BLaER1 (cell line): ENCODE data around the gene MAPT.
"Not testable (repeated sequence)": the region's sequence is repeated elsewhere in the genome, so short reads cannot be mapped to it uniquely, and the experiment has no call there.

Experiments
- H3K27ac ChIP-seq: shearing (Covaris generic); formaldehyde crosslinking; 2 replicates; pipeline ENCODE4 v1.8.1; 2022
- H3K27me3 ChIP-seq: shearing (Covaris generic); formaldehyde crosslinking; 2 replicates; pipeline ENCODE4 v1.8.1; 2022
- H3K36me3 ChIP-seq: shearing (Covaris generic); formaldehyde crosslinking; 2 replicates; pipeline ENCODE4 v1.8.1; 2022
- H3K4me1 ChIP-seq: shearing (Covaris generic); formaldehyde crosslinking; 2 replicates; pipeline ENCODE4 v1.8.1; 2022
- H3K4me2 ChIP-seq: shearing (Covaris generic); formaldehyde crosslinking; 2 replicates; pipeline ENCODE4 v1.8.1; 2022
- H3K4me3 ChIP-seq: shearing (Covaris generic); formaldehyde crosslinking; 2 replicates; pipeline ENCODE4 v1.8.1; 2022
- H3K9ac ChIP-seq: shearing (Covaris generic); formaldehyde crosslinking; 2 replicates; pipeline ENCODE4 v1.8.1; 2022
- H3K9me3 ChIP-seq: shearing (Covaris generic); formaldehyde crosslinking; 2 replicates; pipeline ENCODE4 v1.8.1; 2022
- H4K20me1 ChIP-seq: shearing (Covaris generic); formaldehyde crosslinking; 2 replicates; pipeline ENCODE4 v1.8.1; 2022
- Cebpa-rat ChIP-seq: shearing (Covaris generic); IDR thresholded peaks from 2 replicates; pipeline ENCODE4 v1.8.1; 2022

The MAPT gene

GRCh38 chr17:46007461-46007965, 113.2 kb downstream of the MAPT start:
- Histone ChIP-seq H3K9me3 (no peaks in the 10 kb centered on the region), H4K20me1 (no peaks in the 10 kb centered on the region), H3K4me2 (peak overlapping the region; percentile 32), H3K9ac (no peak overlapping the region), H3K36me3 (no peaks in the 10 kb centered on the region), H3K4me1 (peaks cover 26% of the 10 kb centered on the region), H3K27me3 (no peaks in the 10 kb centered on the region), H3K4me3 (no peak overlapping the region), H3K27ac (no peak overlapping the region)
- TF ChIP-seq Cebpa-rat: no peak

GRCh38 chr17:46008591-46008990, 114.2 kb downstream of the MAPT start:
- peaks cover 26% of the 10 kb centered on the region for H3K4me1 ChIP-seq
- no peaks in the 10 kb centered on the region for H3K27me3 ChIP-seq
- H4K20me1 ChIP-seq: no peaks in the 10 kb centered on the region
- H3K4me2 ChIP-seq: no peak overlapping the region
- H3K9ac ChIP-seq: no peak overlapping the region
- H3K4me3 ChIP-seq: no peak overlapping the region
- H3K27ac ChIP-seq: no peak overlapping the region
- no peaks in the 10 kb centered on the region for H3K9me3 ChIP-seq
- H3K36me3 ChIP-seq: no peaks in the 10 kb centered on the region
- no peak for TF ChIP-seq Cebpa-rat

GRCh38 chr17:46009681-46010596, 115.6 kb downstream of the MAPT start:
- H4K20me1 ChIP-seq: no peaks in the 10 kb centered on the region
- H3K27ac ChIP-seq: no peak overlapping the region
- no peak for TF ChIP-seq Cebpa-rat
- H3K27me3 ChIP-seq: no peaks in the 10 kb centered on the region
- no peaks in the 10 kb centered on the region for H3K9me3 ChIP-seq
- no peak overlapping the region for H3K4me3 ChIP-seq
- peak overlapping the region; percentile 14; the same call in 1 of the 2 replicates for H3K4me2 ChIP-seq
- no peak overlapping the region for H3K9ac ChIP-seq
- no peaks in the 10 kb centered on the region for H3K36me3 ChIP-seq
- peaks cover 26% of the 10 kb centered on the region for H3K4me1 ChIP-seq

- no peaks in the 10 kb centered on the region for H3K27me3 ChIP-seq
- no peak overlapping the region for H3K27ac ChIP-seq
- no peaks in the 10 kb centered on the region for H3K9me3 ChIP-seq
- H4K20me1 ChIP-seq: no peaks in the 10 kb centered on the region
- H3K9ac ChIP-seq: no peak overlapping the region
- no peak overlapping the region for H3K4me2 ChIP-seq
- H3K4me3 ChIP-seq: no peak overlapping the region
- no peaks in the 10 kb centered on the region for H3K36me3 ChIP-seq
- peaks cover 26% of the 10 kb centered on the region for H3K4me1 ChIP-seq
- TF ChIP-seq Cebpa-rat: no peak
These were observed 116.3 kb downstream of the MAPT start for GRCh38 chr17:46010597-46011186.

GRCh38 chr17:46011711-46012505, 117.6 kb downstream of the MAPT start:
- H3K4me1 ChIP-seq: peaks cover 26% of the 10 kb centered on the region
- H3K27me3 ChIP-seq: no peaks in the 10 kb centered on the region
- no peak for TF ChIP-seq Cebpa-rat
- H3K36me3 ChIP-seq: no peaks in the 10 kb centered on the region
- H3K9ac ChIP-seq: no peak overlapping the region
- no peaks in the 10 kb centered on the region for H3K9me3 ChIP-seq
- no peaks in the 10 kb centered on the region for H4K20me1 ChIP-seq
- H3K4me3 ChIP-seq: no peak overlapping the region
- H3K27ac ChIP-seq: no peak overlapping the region
- H3K4me2 ChIP-seq: no peak overlapping the region

- Histone ChIP-seq H3K9me3 (no peaks in the 10 kb centered on the region), H3K4me2 (no peak overlapping the region), H3K27me3 (no peaks in the 10 kb centered on the region), H4K20me1 (no peaks in the 10 kb centered on the region), H3K4me3 (no peak overlapping the region), H3K27ac (no peak overlapping the region), H3K9ac (no peak overlapping the region), H3K36me3 (no peaks in the 10 kb centered on the region), H3K4me1 (peaks cover 20% of the 10 kb centered on the region)
- TF ChIP-seq Cebpa-rat: no peak
These were observed 118.2 kb downstream of the MAPT start for GRCh38 chr17:46012506-46013079.

GRCh38 chr17:46013127-46013501, 118.8 kb downstream of the MAPT start:
- Histone ChIP-seq H3K27me3 (no peaks in the 10 kb centered on the region), H3K4me2 (no peak overlapping the region), H3K9ac (no peak overlapping the region), H4K20me1 (no peaks in the 10 kb centered on the region), H3K4me1 (peaks cover 15% of the 10 kb centered on the region), H3K27ac (no peak overlapping the region), H3K36me3 (no peaks in the 10 kb centered on the region), H3K9me3 (no peaks in the 10 kb centered on the region), H3K4me3 (no peak overlapping the region)
- TF ChIP-seq Cebpa-rat: no peak

- Histone ChIP-seq H3K9ac (no peak overlapping the region), H3K4me1 (peaks cover 13% of the 10 kb centered on the region), H3K27ac (no peak overlapping the region), H3K36me3 (no peaks in the 10 kb centered on the region), H3K9me3 (no peaks in the 10 kb centered on the region), H3K4me3 (no peak overlapping the region), H3K27me3 (no peaks in the 10 kb centered on the region), H4K20me1 (no peaks in the 10 kb centered on the region), H3K4me2 (no peak overlapping the region)
- TF ChIP-seq Cebpa-rat: no peak
These were observed 119.3 kb downstream of the MAPT start for GRCh38 chr17:46013502-46014165.

- H3K4me2 ChIP-seq, H4K20me1 ChIP-seq, H3K36me3 ChIP-seq, H3K27ac ChIP-seq, H3K9me3 ChIP-seq, H3K27me3 ChIP-seq, H3K9ac ChIP-seq, H3K4me3 ChIP-seq: not testable (repeated sequence)
- peaks cover 21% of the 10 kb centered on the region for H3K4me1 ChIP-seq
These were observed 125.1 kb downstream of the MAPT start for GRCh38 chr17:46019408-46019925.
